ENCODE results near the gene BLID. TPM values are rescaled to one million over a fixed set of nuclear protein-coding genes. Genes with fewer than 3 reads are reported as not detected.

BLID gene
- total RNA-seq, 1 experiment from 2014 or later, result 2.0 TPM

DNA sequence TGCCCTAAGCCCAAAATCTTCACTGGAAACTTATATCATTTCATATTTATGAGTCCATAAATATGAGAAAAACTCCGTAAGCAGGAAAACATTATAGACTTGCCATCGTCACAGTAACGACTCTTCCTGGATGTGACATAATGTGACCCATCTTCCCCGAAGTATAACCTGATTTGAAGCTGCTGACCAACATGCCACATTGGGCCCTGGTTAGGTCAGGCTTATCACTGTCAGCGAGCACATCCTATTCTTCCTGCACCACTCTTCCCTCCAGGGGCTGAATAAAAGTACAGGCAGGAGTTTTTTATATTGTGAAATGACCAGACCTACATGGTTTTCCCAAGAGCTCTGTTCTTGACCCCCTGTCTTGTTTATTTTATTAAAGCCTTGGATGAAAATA, 12.1 kb upstream of the BLID start:
- no TSS peak for BruUV-seq (replicated peaks)
- no peak for DNase-seq
- H3F3A ChIP-seq (ENCODE audit: insufficient read depth, low read depth), result no peaks in the 10 kb centered on the region
- TF ChIP-seq, protein P1, sequence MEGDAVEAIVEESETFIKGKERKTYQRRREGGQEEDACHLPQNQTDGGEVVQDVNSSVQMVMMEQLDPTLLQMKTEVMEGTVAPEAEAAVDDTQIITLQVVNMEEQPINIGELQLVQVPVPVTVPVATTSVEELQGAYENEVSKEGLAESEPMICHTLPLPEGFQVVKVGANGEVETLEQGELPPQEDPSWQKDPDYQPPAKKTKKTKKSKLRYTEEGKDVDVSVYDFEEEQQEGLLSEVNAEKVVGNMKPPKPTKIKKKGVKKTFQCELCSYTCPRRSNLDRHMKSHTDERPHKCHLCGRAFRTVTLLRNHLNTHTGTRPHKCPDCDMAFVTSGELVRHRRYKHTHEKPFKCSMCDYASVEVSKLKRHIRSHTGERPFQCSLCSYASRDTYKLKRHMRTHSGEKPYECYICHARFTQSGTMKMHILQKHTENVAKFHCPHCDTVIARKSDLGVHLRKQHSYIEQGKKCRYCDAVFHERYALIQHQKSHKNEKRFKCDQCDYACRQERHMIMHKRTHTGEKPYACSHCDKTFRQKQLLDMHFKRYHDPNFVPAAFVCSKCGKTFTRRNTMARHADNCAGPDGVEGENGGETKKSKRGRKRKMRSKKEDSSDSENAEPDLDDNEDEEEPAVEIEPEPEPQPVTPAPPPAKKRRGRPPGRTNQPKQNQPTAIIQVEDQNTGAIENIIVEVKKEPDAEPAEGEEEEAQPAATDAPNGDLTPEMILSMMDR (conservative IDR thresholded peaks at IDR 0.05), result no peak
- no peak for TF ChIP-seq EZH2 (IDR thresholded peaks at IDR 0.05; ENCODE audit: low read depth)
- CTCF ChIA-PET, result no interaction called here
- no peaks in the 10 kb centered on the region for H3K27me3 ChIP-seq (ENCODE audit: insufficient read depth, low read depth)
- no peaks in the 10 kb centered on the region for H3K9me2 ChIP-seq (ENCODE audit: insufficient read depth)
- no peak overlapping the region for H2AFZ ChIP-seq
- peaks cover 6% of the 10 kb centered on the region; the same call in 1 of the 2 replicates for H3K79me2 ChIP-seq (ENCODE audit: low read depth)
- no peak overlapping the region for H3K27ac ChIP-seq
- no peak overlapping the region for H3K4me3 ChIP-seq
- 0 out of 2 replicates have a peak, but pooled peaks cover 12% of the 10 kb centered on the region for H3K36me3 ChIP-seq (ENCODE audit: low read depth)
- intact Hi-C loops (cut with micrococcal nuclease; ENCODE audit: unreplicated experiment), result no loop called here
- no peaks in the 10 kb centered on the region for H4K20me1 ChIP-seq (ENCODE audit: insufficient read depth)
- H3K4me1 ChIP-seq (replicated peaks; ENCODE audit: insufficient read depth), result no peaks in the 10 kb centered on the region
- H3K9me3 ChIP-seq (ENCODE audit: insufficient read depth, low read depth), result 0 out of 2 replicates have a peak, but pooled peaks cover 5% of the 10 kb centered on the region
- POLR2A ChIA-PET (ENCODE audit: unreplicated experiment), result no interaction called here
- no peak overlapping the region for H3K4me2 ChIP-seq

DNA sequence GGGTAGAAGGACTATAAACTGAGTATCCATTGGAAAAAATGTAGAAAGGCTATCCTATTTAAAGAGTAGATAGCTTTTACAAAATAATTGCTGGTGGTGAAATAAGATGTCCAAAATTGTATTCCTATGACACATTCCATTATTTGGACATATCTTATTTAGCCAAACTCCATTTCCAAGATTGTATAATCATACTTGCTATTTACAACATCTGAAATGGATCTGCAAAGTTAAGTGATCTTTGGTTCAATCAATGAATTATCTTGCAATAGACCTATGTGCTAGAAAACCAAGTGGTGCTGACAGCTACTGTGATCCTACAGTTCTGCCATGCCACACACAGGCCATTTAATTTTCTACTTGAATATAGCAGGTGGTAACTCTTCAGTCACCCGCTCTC, 11.0 kb upstream of the BLID start:
- Histone ChIP-seq H3K27ac (no peak overlapping the region), H3K4me2 (no peak overlapping the region), H3K36me3 (ENCODE audit: low read depth) (0 out of 2 replicates have a peak, but pooled peaks cover 15% of the 10 kb centered on the region), H3K4me1 (replicated peaks; ENCODE audit: insufficient read depth) (no peaks in the 10 kb centered on the region), H3K9me3 (ENCODE audit: insufficient read depth, low read depth) (peaks cover 5% of the 10 kb centered on the region; the same call in 1 of the 2 replicates), H2AFZ (no peak overlapping the region), H3F3A (ENCODE audit: insufficient read depth, low read depth) (no peaks in the 10 kb centered on the region), H3K79me2 (ENCODE audit: low read depth) (peaks cover 6% of the 10 kb centered on the region), H4K20me1 (ENCODE audit: insufficient read depth) (no peaks in the 10 kb centered on the region), H3K9me2 (ENCODE audit: insufficient read depth) (no peaks in the 10 kb centered on the region), H3K27me3 (ENCODE audit: insufficient read depth, low read depth) (no peaks in the 10 kb centered on the region), H3K4me3 (no peak overlapping the region)
- ChIA-PET CTCF (no interaction called here), POLR2A (ENCODE audit: unreplicated experiment) (no interaction called here)
- TF ChIP-seq, protein P1 (conservative IDR thresholded peaks at IDR 0.05), result no peak
- no peak for TF ChIP-seq EZH2 (IDR thresholded peaks at IDR 0.05; ENCODE audit: low read depth)
- intact Hi-C loops (cut with micrococcal nuclease; ENCODE audit: unreplicated experiment), result no loop called here
- no peak for DNase-seq
- no TSS peak for BruUV-seq (replicated peaks)

DNA sequence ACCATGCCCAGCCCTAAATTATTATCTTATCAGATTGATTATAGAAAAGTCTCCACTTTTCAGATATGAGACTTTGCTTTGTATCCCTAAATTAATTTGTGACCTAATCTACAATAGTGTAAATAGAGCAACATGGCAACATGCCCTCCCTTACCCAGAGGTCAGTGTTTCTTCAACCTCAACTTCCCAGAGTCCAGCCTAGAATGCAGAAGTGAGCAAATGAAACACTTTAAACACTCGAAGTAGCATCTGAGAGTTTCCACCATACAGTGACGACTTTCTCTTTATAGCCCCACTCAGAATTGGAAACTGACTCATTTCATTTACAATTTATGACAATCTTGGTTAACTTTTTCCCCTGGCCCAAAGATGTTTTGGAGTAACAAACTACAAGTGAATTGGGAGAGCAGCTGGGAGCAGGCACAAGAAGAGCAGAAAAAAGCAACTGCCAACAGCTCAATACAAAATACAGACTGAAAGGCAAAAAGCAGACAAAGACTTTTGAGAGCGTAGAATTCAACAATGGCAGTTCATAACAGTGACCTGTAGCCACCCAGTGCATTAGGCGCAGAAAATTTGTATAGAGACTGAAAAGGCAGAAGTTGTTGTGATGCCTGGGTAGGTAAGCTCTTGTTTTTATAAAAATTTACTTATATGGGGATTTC, 10.1 kb upstream of the BLID start:
- intact Hi-C loops (cut with micrococcal nuclease; ENCODE audit: unreplicated experiment), result no loop called here
- no TSS peak for BruUV-seq (replicated peaks)
- Histone ChIP-seq H3K79me2 (ENCODE audit: low read depth) (peaks cover 6% of the 10 kb centered on the region), H4K20me1 (ENCODE audit: insufficient read depth) (no peaks in the 10 kb centered on the region), H3K4me2 (no peak overlapping the region), H3K4me1 (replicated peaks; ENCODE audit: insufficient read depth) (no peaks in the 10 kb centered on the region), H3F3A (ENCODE audit: insufficient read depth, low read depth) (no peaks in the 10 kb centered on the region; the same call in 1 of the 2 replicates), H3K36me3 (ENCODE audit: low read depth) (0 out of 2 replicates have a peak, but pooled peaks cover 17% of the 10 kb centered on the region), H2AFZ (no peak overlapping the region), H3K9me3 (ENCODE audit: insufficient read depth, low read depth) (peaks cover 8% of the 10 kb centered on the region; the same call in 1 of the 2 replicates), H3K4me3 (no peak overlapping the region), H3K27ac (no peak overlapping the region), H3K27me3 (ENCODE audit: insufficient read depth, low read depth) (no peaks in the 10 kb centered on the region), H3K9me2 (ENCODE audit: insufficient read depth) (no peaks in the 10 kb centered on the region)
- ChIA-PET POLR2A (ENCODE audit: unreplicated experiment) (no interaction called here), CTCF (no interaction called here)
- DNase-seq, result no peak
- TF ChIP-seq EZH2 (IDR thresholded peaks at IDR 0.05; ENCODE audit: low read depth), result no peak
- TF ChIP-seq, protein P1 (conservative IDR thresholded peaks at IDR 0.05), result no peak

Data from PC-9 (cell line).